HEK293 (cell line): ENCODE results near the gene URM1.
A peak's percentile ranks its signal among the peaks of the same experiment; 100 is the strongest.

ENCODE experiments used
- CTCF ChIA-PET: fragments of 350-600 bp; formaldehyde crosslinking; extraction: SDS; loops from one replicate; lab custom pipeline; 2021; ENCODE audit warnings: antibody characterized with exemption; lab: Yijun Ruan, JAX
- POLR2A ChIA-PET: fragments of 300-600 bp; formaldehyde crosslinking; extraction: SDS; loops from one replicate; lab custom pipeline; 2020; ENCODE audit warnings: antibody characterized with exemption, inconsistent platforms; lab: Yijun Ruan, JAX
- H3K27ac ChIP-seq: fragments of 200-500 bp; sonication (Bioruptor generic); 2 replicates; pipeline ENCODE4 v1.5.1; 2014; ENCODE audit warnings: low read depth, low read length, control low read depth, inconsistent platforms; ENCODE audit errors: extremely low read depth
- H3K36me3 ChIP-seq, 2 experiments: fragments of 200-500 bp in 1 of 2; sonication (Bioruptor generic) in 1 of 2; 1 replicate in 1 of 2; 2 replicates in 1 of 2; pipeline ENCODE4 v1.5.1; 2014 to 2017; ENCODE audit warnings: inconsistent platforms in 2 of 2, low read length in 2 of 2; ENCODE audit not compliant: control insufficient read depth in 2 of 2, insufficient read depth in 1 of 2
- H3K4me1 ChIP-seq: fragments of 200-500 bp; sonication (Bioruptor generic); 2 replicates; pipeline ENCODE4 v1.5.1; 2014; ENCODE audit warnings: mild to moderate bottlenecking, low read length, inconsistent platforms; ENCODE audit not compliant: control insufficient read depth, insufficient read depth
- H3K4me3 ChIP-seq: 2 replicates; pipeline ENCODE4 v1.5.1; 2011; ENCODE audit warnings: low read depth, mild to moderate bottlenecking, control low read depth, low read length, moderate library complexity
- H3K9me3 ChIP-seq: fragments of 200-500 bp; sonication (Bioruptor generic); 2 replicates; pipeline ENCODE4 v1.5.1; 2014; ENCODE audit warnings: low read depth, low read length, inconsistent platforms; ENCODE audit not compliant: control insufficient read depth, insufficient read depth
- GLIS2 ChIP-seq: fragments of 450-650 bp; formaldehyde crosslinking; IDR thresholded peaks from 2 replicates; pipeline ENCODE4 v1.5.1; 2016; ENCODE audit warnings: missing biosample characterization, missing genetic modification characterization
- HOXA7 ChIP-seq: sonication (generic); formaldehyde crosslinking; IDR thresholded peaks from 2 replicates; pipeline ENCODE4 v1.8.1; 2022; ENCODE audit warnings: missing genetic modification reagents, borderline replicate concordance
- HOXC10 ChIP-seq: sonication (generic); formaldehyde crosslinking; IDR thresholded peaks from 2 replicates; pipeline ENCODE4 v1.8.1; 2023; ENCODE audit warnings: mild to moderate bottlenecking, missing genetic modification reagents
- INSM2 ChIP-seq: fragments of 450-650 bp; formaldehyde crosslinking; IDR thresholded peaks from 2 replicates; pipeline ENCODE4 v1.5.1; 2016; ENCODE audit warnings: missing biosample characterization, missing genetic modification characterization
- PATZ1 ChIP-seq: fragments of 450-650 bp; formaldehyde crosslinking; IDR thresholded peaks from 2 replicates; pipeline ENCODE4 v1.5.1; 2016; ENCODE audit warnings: missing biosample characterization, missing genetic modification characterization
- ZBTB11 ChIP-seq: fragments of 450-650 bp; formaldehyde crosslinking; conservative IDR thresholded peaks from 2 replicates; pipeline ENCODE4 v1.5.1; 2016; ENCODE audit warnings: low read depth, missing biosample characterization, missing genetic modification characterization
- ZBTB20 ChIP-seq: fragments of 450-650 bp; formaldehyde crosslinking; IDR thresholded peaks from 2 replicates; pipeline ENCODE4 v1.5.1; 2016; ENCODE audit warnings: missing biosample characterization, missing genetic modification characterization
- ZEB2 ChIP-seq: fragments of 450-650 bp; formaldehyde crosslinking; IDR thresholded peaks from 2 replicates; pipeline ENCODE4 v1.5.1; 2016; ENCODE audit warnings: missing biosample characterization, missing genetic modification characterization
- ZFP69B ChIP-seq: fragments of 450-650 bp; formaldehyde crosslinking; IDR thresholded peaks from 2 replicates; pipeline ENCODE4 v1.5.1; 2016; ENCODE audit warnings: missing biosample characterization, missing genetic modification characterization
- ZIC2 ChIP-seq: fragments of 450-650 bp; formaldehyde crosslinking; IDR thresholded peaks from 2 replicates; pipeline ENCODE4 v1.5.1; 2016; ENCODE audit warnings: missing biosample characterization, missing genetic modification characterization
- ZNF146 ChIP-seq: fragments of 450-650 bp; formaldehyde crosslinking; IDR thresholded peaks from 2 replicates; pipeline ENCODE4 v1.5.1; 2016; ENCODE audit warnings: missing biosample characterization, missing genetic modification characterization
- ZNF16 ChIP-seq: fragments of 450-650 bp; formaldehyde crosslinking; IDR thresholded peaks from 2 replicates; pipeline ENCODE4 v1.5.1; 2016; ENCODE audit warnings: low read depth, missing biosample characterization, missing genetic modification characterization
- ZNF24 ChIP-seq: fragments of 450-650 bp; formaldehyde crosslinking; IDR thresholded peaks from 2 replicates; pipeline ENCODE4 v1.5.1; 2016; ENCODE audit warnings: missing biosample characterization, missing genetic modification characterization
- ZNF324 ChIP-seq: fragments of 450-650 bp; formaldehyde crosslinking; IDR thresholded peaks from 2 replicates; pipeline ENCODE4 v1.5.1; 2016; ENCODE audit warnings: missing biosample characterization, missing genetic modification characterization
- ZNF341 ChIP-seq: fragments of 450-650 bp; formaldehyde crosslinking; IDR thresholded peaks from 2 replicates; pipeline ENCODE4; 2016; ENCODE audit warnings: low read depth, missing biosample characterization, missing genetic modification characterization
- ZNF354C ChIP-seq: fragments of 450-650 bp; formaldehyde crosslinking; IDR thresholded peaks from 2 replicates; pipeline ENCODE4 v1.5.1; 2016; ENCODE audit warnings: missing biosample characterization, missing genetic modification characterization, low read depth, borderline replicate concordance
- ZNF391 ChIP-seq: fragments of 450-650 bp; formaldehyde crosslinking; IDR thresholded peaks from 2 replicates; pipeline ENCODE4 v1.5.1; 2016; ENCODE audit warnings: low read depth, missing biosample characterization, missing genetic modification characterization, borderline replicate concordance
- ZNF423 ChIP-seq: fragments of 450-650 bp; formaldehyde crosslinking; IDR thresholded peaks from 2 replicates; pipeline ENCODE4 v1.5.1; 2016; ENCODE audit warnings: missing biosample characterization, missing genetic modification characterization
- ZNF521 ChIP-seq: fragments of 450-650 bp; formaldehyde crosslinking; IDR thresholded peaks from 2 replicates; pipeline ENCODE4 v1.5.1; 2017; ENCODE audit warnings: missing biosample characterization, mild to moderate bottlenecking, missing genetic modification characterization
- ZNF548 ChIP-seq: fragments of 450-650 bp; formaldehyde crosslinking; IDR thresholded peaks from 2 replicates; pipeline ENCODE4 v1.5.1; 2016; ENCODE audit warnings: missing biosample characterization, missing genetic modification characterization
- ZNF558 ChIP-seq: fragments of 450-650 bp; formaldehyde crosslinking; IDR thresholded peaks from 2 replicates; pipeline ENCODE4 v1.5.1; 2016; ENCODE audit warnings: missing biosample characterization, missing genetic modification characterization
- ZNF561 ChIP-seq: fragments of 450-650 bp; IDR thresholded peaks from 2 replicates; pipeline ENCODE4 v1.5.1; 2018; ENCODE audit warnings: missing biosample characterization, missing genetic modification characterization, borderline replicate concordance
- ZNF600 ChIP-seq: fragments of 450-650 bp; formaldehyde crosslinking; IDR thresholded peaks from 2 replicates; pipeline ENCODE4 v1.5.1; 2016; ENCODE audit warnings: missing biosample characterization, missing genetic modification characterization
- ZNF629 ChIP-seq: fragments of 450-650 bp; formaldehyde crosslinking; IDR thresholded peaks from 2 replicates; pipeline ENCODE4 v1.5.1; 2017; ENCODE audit warnings: missing biosample characterization, missing genetic modification characterization
- ZNF660 ChIP-seq: fragments of 450-650 bp; IDR thresholded peaks from 2 replicates; pipeline ENCODE4 v1.5.1; 2018; ENCODE audit warnings: missing biosample characterization, mild to moderate bottlenecking, missing genetic modification characterization
- TF ChIP-seq, protein P1 (sequence below): fragments of 450-650 bp; formaldehyde crosslinking; IDR thresholded peaks from 2 replicates; pipeline ENCODE4 v1.5.1; 2016; ENCODE audit warnings: missing biosample characterization, missing genetic modification characterization
- TF ChIP-seq, protein P2 (sequence below): fragments of 450-650 bp; formaldehyde crosslinking; IDR thresholded peaks from 2 replicates; pipeline ENCODE4 v1.5.1; 2016; ENCODE audit warnings: missing biosample characterization, missing genetic modification characterization
- TF ChIP-seq, protein P3 (sequence below): fragments of 450-650 bp; formaldehyde crosslinking; IDR thresholded peaks from 2 replicates; pipeline ENCODE4 v1.5.1; 2017; ENCODE audit warnings: missing biosample characterization, missing genetic modification characterization

URM1 gene

GRCh38 chr9:128340691-128341434, 30.3 kb upstream of the URM1 start:
- peak overlapping the region; percentile 81 for H3K4me3 ChIP-seq
- H3K4me1 ChIP-seq = no peaks in the 10 kb centered on the region
- peaks cover 0 to 38% of the 10 kb centered on the region in 2 experiments; a peak in 2 of 3 replicates for H3K36me3 ChIP-seq
- CTCF ChIA-PET = interaction anchor here (0.6 to 2.0 kb wide), 28 partner anchors 11 to 586 kb away, joined by 3 to 14 read pairs (median 4); partner anchors contain the start of genes CERCAM and URM1
- POLR2A ChIA-PET = interaction anchor here (0.9 to 1.1 kb wide), 4 partner anchors 9 to 90 kb away, joined by 3 to 6 read pairs (median 3); no protein-coding TSS in a partner anchor
- no peaks in the 10 kb centered on the region for H3K9me3 ChIP-seq
- H3K27ac ChIP-seq = peak overlapping the region; percentile 51; the same call in 1 of the 2 replicates
- TF ChIP-seq HOXA7 (CRISPR knock-in tag) (no peak), ZNF423 (no peak), ZBTB11 (tag by site-specific recombination) (no peak), ZNF629 (tag by site-specific recombination) (no peak), ZNF324 (no peak), ZIC2 (tag by site-specific recombination) (peak; percentile 30), ZEB2 (tag by site-specific recombination) (no peak), PATZ1 (peak; percentile 24; the same call in 1 of the 2 replicates), ZNF391 (tag by site-specific recombination) (no peak), ZNF558 (tag by site-specific recombination) (no peak), ZNF341 (0 out of 2 replicates have a peak, but pooled peaks have one; percentile 10), ZFP69B (tag by site-specific recombination) (no peak), ZNF561 (tag by site-specific recombination) (no peak), INSM2 (tag by site-specific recombination) (no peak), ZNF548 (tag by site-specific recombination) (no peak), GLIS2 (peak; percentile 52), ZNF660 (tag by site-specific recombination) (no peak), ZNF24 (tag by site-specific recombination) (no peak), HOXC10 (CRISPR knock-in tag) (no peak), ZNF600 (tag by site-specific recombination) (no peak), ZNF146 (tag by site-specific recombination) (no peak), ZBTB20 (tag by site-specific recombination) (peak; percentile 40), ZNF16 (tag by site-specific recombination) (no peak), ZNF354C (tag by site-specific recombination) (no peak), ZNF521 (tag by site-specific recombination) (no peak)
- TF ChIP-seq, protein P1, sequence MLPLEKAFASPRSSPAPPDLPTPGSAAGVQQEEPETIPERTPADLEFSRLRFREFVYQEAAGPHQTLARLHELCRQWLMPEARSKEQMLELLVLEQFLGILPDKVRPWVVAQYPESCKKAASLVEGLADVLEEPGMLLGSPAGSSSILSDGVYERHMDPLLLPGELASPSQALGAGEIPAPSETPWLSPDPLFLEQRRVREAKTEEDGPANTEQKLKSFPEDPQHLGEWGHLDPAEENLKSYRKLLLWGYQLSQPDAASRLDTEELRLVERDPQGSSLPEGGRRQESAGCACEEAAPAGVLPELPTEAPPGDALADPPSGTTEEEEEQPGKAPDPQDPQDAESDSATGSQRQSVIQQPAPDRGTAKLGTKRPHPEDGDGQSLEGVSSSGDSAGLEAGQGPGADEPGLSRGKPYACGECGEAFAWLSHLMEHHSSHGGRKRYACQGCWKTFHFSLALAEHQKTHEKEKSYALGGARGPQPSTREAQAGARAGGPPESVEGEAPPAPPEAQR (tag by site-specific recombination) = no peak
- TF ChIP-seq, protein P2, sequence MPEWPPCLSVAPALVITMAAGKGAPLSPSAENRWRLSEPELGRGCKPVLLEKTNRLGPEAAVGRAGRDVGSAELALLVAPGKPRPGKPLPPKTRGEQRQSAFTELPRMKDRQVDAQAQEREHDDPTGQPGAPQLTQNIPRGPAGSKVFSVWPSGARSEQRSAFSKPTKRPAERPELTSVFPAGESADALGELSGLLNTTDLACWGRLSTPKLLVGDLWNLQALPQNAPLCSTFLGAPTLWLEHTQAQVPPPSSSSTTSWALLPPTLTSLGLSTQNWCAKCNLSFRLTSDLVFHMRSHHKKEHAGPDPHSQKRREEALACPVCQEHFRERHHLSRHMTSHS = no peak
- TF ChIP-seq, protein P3, sequence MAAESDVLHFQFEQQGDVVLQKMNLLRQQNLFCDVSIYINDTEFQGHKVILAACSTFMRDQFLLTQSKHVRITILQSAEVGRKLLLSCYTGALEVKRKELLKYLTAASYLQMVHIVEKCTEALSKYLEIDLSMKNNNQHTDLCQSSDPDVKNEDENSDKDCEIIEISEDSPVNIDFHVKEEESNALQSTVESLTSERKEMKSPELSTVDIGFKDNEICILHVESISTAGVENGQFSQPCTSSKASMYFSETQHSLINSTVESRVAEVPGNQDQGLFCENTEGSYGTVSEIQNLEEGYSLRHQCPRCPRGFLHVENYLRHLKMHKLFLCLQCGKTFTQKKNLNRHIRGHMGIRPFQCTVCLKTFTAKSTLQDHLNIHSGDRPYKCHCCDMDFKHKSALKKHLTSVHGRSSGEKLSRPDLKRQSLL = no peak
